HG02885 (cell line): ENCODE results near the gene CHST11.

Experiments
- ATAC-seq: cut with Tn5 transposase; IDR thresholded peaks from one replicate; pipeline ENCODE4 v1.9.1; 2021; ENCODE audit warnings: mild to moderate bottlenecking; ENCODE audit not compliant: unreplicated experiment, poor library complexity

The CHST11 gene

DNA sequence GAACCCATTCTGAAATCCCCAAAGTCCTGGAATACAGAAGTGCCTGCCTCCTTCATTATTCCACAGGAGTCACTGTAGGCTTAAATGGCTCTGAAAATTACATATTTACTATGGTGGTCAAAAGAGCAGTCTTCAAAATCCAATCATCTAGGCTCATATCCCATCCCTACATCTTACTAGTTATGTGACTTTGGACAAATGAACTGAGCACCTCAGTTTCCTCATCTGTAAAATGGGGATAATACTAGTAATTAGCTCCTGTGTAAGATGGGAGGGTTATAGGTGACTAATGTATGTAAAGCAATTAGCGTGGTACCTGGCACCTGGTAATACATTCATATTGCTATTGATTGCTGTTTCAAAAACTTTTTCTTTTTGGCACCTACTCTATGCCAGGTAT lies 243.6 kb downstream of the CHST11 start:
- ATAC-seq = no peak

DNA sequence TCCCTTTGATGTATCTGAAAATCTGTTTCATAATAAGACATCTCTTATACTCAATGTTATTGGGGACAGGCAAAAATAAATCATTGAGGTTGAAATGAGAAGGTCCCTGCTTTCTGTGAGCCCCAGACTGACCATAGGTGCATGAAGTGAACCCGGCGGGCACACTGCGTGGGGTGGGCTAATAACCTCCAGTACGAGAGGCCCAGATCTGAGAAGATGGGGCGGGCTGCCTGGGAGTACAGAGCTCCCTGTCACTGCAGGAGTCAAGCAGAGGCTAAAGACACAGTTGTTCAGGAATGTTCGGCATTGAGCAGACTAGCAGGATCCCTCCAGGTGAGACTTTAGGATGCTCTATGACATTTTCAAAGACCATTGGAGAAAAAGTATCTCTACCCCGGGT lies 244.6 kb downstream of the CHST11 start:
- no peak for ATAC-seq

GRCh38 chr12:104701756-104702155 lies 245.0 kb downstream of the CHST11 start:
- ATAC-seq = no peak

DNA sequence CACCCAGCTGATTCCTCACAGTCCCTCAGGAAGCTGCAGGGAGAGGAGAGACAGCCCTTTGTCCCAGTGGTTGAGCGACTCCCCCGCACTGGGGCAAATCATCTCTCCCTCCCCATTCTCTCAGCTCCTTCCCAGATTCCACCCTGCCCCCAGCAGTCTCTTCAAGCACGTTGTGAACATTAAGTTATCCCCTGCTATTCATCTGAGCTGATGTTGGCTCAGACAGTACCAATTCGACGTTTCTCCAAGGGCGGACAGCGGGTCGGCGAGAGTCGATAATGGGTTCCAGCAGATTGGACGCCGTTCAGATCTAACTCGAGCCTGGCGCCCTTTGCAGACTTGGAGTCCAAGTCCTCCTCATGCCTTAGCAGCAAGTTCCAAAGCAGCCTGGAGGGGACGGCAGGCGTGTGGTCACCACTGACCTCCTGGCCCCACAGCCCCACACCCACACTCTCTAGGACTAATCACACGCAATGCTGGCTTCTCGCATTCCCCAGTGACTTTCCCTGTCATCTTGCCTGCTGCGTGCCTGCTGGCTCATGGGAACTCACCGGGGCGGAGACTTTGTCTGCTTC lies 245.9 kb downstream of the CHST11 start:
- ATAC-seq = no peak

GRCh38 chr12:104703372-104703771 lies 246.6 kb downstream of the CHST11 start:
- no peak for ATAC-seq

- ATAC-seq = no peak
Measured at GRCh38 chr12:104704224-104704779, 247.6 kb downstream of the CHST11 start.

- ATAC-seq = no peak
Measured at GRCh38 chr12:104707194-104707593, 250.4 kb downstream of the CHST11 start.

- no peak for ATAC-seq
Measured at GRCh38 chr12:104707794-104708558, 251.2 kb downstream of the CHST11 start.

- no peak for ATAC-seq
Measured at GRCh38 chr12:104708891-104709290, 252.1 kb downstream of the CHST11 start.

GRCh38 chr12:104709692-104710435 lies 253.1 kb downstream of the CHST11 start:
- ATAC-seq = no peak

- ATAC-seq = no peak
Measured at GRCh38 chr12:104710940-104711689, 254.4 kb downstream of the CHST11 start.

DNA sequence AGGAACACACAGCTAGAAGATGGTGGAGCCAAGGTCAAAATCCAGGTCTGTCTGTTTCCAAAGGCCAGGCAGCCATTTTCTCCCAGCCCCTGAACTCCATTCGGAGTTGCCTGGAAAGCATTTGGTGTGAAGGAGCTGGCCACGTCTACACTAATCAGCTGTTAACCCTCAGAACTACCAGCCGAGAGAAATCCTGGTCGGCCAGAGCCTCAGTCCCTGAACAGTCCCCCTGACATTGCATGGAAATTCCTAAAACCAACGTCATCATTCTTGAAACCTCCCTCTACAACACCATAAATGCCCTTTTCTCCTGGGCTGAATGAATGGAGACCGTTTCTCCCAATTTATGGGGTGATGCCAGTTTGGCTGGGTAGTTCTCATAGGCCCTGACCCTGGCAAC lies 255.7 kb downstream of the CHST11 start:
- ATAC-seq = no peak

GRCh38 chr12:104712968-104713367 lies 256.2 kb downstream of the CHST11 start:
- no peak for ATAC-seq

DNA sequence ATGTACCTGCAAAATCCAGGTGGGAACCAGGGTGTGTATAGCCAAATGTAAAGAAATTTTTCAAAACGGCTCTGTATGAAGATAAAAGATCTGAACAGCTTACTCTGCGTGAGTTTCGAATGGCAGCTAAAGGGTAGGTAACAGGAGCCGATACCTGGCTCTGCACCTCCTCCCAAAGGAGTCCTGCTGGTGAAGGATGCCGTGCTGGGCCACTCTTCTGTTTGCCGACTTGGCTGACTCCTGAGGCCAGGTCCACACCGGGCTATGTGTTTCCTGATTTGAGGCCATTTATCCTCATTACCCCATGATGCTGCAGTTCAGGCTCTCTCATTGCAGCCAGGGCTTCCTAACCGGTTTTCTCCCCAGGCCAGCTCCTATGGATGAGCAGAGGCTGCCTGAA lies 256.7 kb downstream of the CHST11 start:
- no peak for ATAC-seq

DNA sequence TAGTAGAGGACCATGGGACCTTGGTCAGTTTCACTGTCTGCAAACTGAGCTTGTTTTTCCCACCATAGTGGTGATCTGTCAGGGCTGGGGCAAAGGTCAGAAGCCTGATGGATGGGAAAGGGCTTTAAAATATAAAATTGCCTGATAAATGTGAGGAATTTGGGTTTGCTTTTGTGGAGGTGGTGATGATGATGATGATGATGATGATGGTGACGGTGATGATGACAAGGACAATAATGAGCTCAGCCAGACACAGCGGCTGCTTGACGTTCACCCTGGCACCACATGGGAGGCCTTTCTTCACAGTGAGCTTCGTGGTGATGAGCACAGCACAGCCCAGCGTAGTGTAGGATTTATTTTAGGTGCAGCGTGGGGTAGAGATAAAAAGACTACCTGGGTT lies 257.6 kb downstream of the CHST11 start:
- ATAC-seq = no peak

DNA sequence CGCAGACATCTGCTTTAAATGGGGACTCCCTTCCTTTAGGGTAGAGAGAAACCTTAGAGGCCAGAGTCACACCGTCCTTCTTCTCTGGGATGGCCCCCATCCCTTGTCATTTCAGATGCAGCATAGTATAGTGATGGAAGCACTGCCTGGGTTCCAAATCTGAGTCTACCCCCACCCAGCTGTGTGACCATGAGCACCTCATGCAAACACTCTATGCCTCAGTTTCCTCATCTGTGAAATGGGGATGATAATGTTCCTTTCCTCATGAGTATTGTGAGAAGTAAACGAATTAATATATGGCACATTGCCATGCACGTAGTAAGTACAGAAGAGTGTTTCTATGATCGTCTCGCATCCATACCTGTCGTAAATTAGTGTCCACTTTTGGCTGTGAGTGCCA lies 259.4 kb downstream of the CHST11 start:
- no peak for ATAC-seq

DNA sequence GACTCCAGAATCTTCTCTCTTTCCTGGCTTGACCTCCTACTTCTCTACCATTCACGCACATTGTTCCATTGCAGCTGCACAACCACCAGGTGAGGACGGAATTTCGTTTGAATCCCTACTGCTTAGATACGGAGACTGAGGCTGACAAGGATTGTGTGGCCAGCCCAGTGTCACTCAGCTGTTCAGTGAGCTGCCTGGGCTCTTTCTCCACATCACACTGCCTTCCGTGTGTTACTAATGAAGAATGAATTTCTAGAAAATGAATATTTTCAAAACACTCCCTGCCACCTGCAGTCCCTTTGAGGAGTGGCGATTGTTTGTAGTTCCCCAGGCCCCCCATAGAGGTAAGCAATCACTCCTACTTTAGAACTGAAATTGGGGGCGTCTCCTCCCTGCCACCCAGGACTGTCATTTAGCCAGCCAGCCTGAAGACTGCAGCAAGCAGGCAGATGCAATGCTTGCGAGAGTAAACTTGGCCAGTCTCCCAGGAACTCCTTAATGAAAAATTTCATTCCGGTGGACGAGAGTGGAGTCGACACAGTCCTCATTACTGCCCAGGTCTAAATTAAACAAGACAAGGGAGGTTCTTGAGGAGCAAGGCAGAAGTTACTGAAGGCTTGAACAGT lies 261.7 kb downstream of the CHST11 start:
- no peak for ATAC-seq

GRCh38 chr12:104719700-104720338 lies 263.1 kb downstream of the CHST11 start:
- ATAC-seq = no peak

DNA sequence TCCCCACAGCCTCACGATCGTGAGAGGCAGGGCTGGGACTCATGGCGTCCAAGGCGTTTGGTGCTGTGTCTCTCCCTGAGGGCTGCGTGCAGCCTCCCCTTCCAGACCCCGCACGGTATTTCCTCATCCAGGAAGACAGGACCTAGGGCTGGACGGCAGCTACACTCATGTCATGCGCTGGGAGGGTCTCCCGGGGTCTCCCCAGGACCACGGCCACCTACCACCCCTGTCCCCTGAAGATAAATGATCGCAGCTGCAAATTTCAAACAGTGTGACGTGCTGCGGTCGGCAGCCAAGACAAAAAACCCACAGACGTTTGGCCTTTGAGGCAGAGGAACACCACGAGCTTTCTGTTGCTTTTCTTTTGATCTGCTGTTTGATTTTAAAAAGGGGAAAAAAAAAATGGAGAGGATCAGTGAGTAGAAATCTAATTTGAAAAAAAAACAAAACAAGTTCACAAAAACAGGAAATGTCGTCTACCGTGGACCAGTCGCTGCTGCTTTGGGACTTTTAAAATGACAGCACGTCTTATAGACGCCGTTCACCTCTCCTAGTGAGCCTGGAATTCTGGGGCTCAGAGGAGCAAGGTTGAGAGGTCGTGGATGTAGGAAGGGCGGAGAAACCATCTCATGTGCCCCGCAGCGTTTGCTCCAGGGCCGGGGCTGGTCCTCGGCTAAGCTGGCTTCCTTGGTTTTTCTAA lies 263.7 kb downstream of the CHST11 start:
- no peak for ATAC-seq
